Measurements from ENCODE around the gene VWA3B.

- TF ChIP-seq CTCF (optimal IDR thresholded peaks at IDR 0.05 in 1 of 3, IDR thresholded peaks at IDR 0.05 in 1 of 3, conservative IDR thresholded peaks at IDR 0.05 in 1 of 3; ENCODE audit: extremely low read depth in 1 of 3, insufficient read depth in 2 of 3, low read length in 3 of 3) (no peak), EZH2 (IDR thresholded peaks at IDR 0.05; ENCODE audit: low read length) (no peak)
Observed at GRCh38 chr2:98085649-98086048, 1.3 kb upstream of the VWA3B start.

All from keratinocyte (primary cell).